Measurements from ENCODE around the gene ZSWIM9. TPM values are rescaled to one million over a fixed set of nuclear protein-coding genes. Genes with fewer than 3 reads are reported as not detected.

ZSWIM9 gene
- total RNA-seq, 4 donors from 2014 or later: 3.3 to 24.7 (median 5.2) TPM

DNA sequence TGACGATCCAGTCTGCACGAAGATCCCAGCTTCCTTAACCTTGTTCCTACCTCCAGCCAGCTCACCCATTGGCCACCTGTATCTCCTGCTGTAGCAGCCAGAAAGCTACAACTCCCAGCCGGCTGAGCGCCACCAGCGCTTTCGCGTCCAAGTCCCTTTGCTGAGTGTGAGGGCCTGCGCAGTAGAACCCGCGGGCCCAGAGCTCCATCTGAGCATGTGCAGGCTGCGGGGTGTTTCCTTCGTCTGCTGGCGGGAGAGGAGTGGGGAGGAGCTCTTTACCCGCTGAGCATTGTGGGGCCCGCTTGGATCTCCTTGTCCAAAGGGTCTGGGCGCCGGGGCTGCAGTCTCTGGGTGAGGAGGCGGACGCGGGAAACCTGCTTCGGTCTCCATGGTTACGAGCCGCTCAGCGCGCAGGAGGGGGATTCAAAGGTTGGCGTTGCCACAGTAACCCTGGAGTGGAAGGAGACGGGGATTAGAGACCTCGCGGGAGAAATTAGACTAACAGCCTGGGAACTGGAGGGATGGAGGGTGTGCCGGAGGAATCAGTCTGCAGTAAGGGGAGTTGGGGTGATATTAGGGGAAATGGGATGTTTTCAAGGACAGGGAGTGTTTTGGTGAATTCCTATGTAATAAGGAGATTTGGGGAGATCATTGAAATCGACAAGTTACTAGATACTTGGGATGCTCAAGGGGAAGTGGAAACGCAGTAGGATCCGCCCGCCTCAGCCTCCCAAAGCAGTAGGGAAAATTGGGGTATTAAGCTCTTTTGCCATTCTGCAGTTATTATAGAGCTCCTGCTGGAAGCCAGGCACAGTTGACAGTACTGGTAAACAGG, 33.5 kb downstream of the ZSWIM9 start:
- in situ Hi-C loops (cut with MboI; ENCODE audit: low pct_ligation_motif_present in 1 of 4, low pct_unique_long_range_greater_than_20kb in 1 of 4, low sequenced_read_pairs in 3 of 4): no loop called here
- Histone ChIP-seq H3K36me3 (no peaks in the 10 kb centered on the region), H3K4me3 (peak overlapping the region; percentile 56 to 82 (median 57)), H3K27me3 (no peaks in the 10 kb centered on the region), H3K27ac (peak overlapping the region; percentile 73 to 80 (median 78)), H3K9me3 (no peaks in the 10 kb centered on the region), H3K4me1 (peaks cover 5 to 16% (median 11%) of the 10 kb centered on the region in 4 donors)
- DNase-seq: peak; percentile 94
- 0 to 2% methylated on average over 11 to 29 of the region's 34 CpGs for WGBS, 2 donors (ENCODE audit: low coverage in 1 of 2)
- intact Hi-C loops (cut with DNase I; ENCODE audit: low total_unique reads): no loop called here
- peak; percentile 54 to 77 (median 65) for TF ChIP-seq POLR2AphosphoS5 (IDR thresholded peaks at IDR 0.05)
- TF ChIP-seq EP300 (IDR thresholded peaks at IDR 0.05; ENCODE audit: low read depth): no peak

DNA sequence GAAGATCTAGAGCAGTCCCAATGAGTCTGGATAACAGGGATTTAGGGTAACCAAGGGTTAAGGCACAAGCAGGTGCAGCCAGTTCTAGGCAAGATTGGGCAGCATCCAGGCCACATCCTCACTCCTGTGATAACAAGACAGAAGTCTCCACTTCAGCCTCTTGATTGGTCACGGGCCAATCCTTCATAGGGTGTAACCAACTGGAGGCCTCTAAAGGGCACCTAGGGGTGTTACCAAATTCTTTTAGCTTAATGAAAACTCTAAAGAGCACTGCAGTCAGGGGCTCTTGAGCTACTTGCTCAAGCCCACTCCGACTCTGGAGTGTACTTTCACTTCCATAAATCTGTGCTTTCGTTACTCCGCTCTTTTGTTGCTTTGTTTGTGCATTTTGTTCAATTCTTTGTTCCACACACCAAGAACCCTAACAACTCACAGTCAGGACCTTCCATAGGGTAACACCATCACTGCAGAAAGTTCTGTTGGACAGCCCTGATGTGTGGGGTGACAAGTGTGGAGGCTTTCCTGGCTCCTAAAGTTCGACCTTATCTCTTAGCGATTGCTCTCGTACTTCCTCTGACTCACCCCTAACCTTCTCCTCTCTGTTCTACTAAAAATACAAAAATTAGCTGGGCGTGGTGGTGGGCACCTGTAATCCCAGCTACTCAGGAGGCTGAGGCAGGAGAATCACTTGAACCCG, 36.1 kb downstream of the ZSWIM9 start:
- WGBS, 2 donors (ENCODE audit: low coverage in 1 of 2): 78 to 80% methylated on average over 4 to 9 of the region's 9 CpGs
- in situ Hi-C loops (cut with MboI; ENCODE audit: low pct_ligation_motif_present in 1 of 4, low pct_unique_long_range_greater_than_20kb in 1 of 4, low sequenced_read_pairs in 3 of 4): no loop called here
- H3K27ac ChIP-seq: no peak overlapping the region
- H3K9me3 ChIP-seq: no peaks in the 10 kb centered on the region
- no peaks in the 10 kb centered on the region for H3K27me3 ChIP-seq
- H3K4me1 ChIP-seq: peaks cover 5 to 16% (median 11%) of the 10 kb centered on the region in 4 donors
- H3K4me3 ChIP-seq: no peak overlapping the region
- no peak for DNase-seq
- H3K36me3 ChIP-seq: no peaks in the 10 kb centered on the region
- TF ChIP-seq, protein P1, sequence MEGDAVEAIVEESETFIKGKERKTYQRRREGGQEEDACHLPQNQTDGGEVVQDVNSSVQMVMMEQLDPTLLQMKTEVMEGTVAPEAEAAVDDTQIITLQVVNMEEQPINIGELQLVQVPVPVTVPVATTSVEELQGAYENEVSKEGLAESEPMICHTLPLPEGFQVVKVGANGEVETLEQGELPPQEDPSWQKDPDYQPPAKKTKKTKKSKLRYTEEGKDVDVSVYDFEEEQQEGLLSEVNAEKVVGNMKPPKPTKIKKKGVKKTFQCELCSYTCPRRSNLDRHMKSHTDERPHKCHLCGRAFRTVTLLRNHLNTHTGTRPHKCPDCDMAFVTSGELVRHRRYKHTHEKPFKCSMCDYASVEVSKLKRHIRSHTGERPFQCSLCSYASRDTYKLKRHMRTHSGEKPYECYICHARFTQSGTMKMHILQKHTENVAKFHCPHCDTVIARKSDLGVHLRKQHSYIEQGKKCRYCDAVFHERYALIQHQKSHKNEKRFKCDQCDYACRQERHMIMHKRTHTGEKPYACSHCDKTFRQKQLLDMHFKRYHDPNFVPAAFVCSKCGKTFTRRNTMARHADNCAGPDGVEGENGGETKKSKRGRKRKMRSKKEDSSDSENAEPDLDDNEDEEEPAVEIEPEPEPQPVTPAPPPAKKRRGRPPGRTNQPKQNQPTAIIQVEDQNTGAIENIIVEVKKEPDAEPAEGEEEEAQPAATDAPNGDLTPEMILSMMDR (IDR thresholded peaks at IDR 0.05): no peak
- TF ChIP-seq POLR2A (IDR thresholded peaks at IDR 0.05): no peak
- TF ChIP-seq EP300 (IDR thresholded peaks at IDR 0.05; ENCODE audit: low read depth): no peak
- no peak for TF ChIP-seq POLR2AphosphoS5 (IDR thresholded peaks at IDR 0.05)
- intact Hi-C loops (cut with DNase I; ENCODE audit: low total_unique reads): no loop called here

DNA sequence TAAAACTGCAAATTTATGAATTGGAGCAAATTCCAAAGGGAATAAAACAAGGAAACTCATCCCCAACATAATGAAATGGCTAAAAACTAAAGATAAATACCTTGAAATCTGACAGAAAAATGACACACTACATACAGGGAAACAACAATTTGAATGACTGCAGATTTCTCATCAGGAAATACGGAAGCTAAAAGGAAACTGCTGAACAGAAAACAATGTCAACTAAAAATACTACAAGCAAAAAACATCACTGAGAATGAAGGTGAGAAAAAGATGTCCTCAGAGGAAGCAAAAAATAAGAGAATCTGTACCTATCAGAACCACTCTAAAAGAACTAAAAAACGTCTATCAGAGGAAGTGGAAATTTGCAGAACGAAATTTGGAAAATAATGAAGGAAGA, 39.5 kb downstream of the ZSWIM9 start:
- Histone ChIP-seq H3K4me1 (peaks cover 0 to 2% (median under 1%) of the 10 kb centered on the region in 4 donors), H3K27me3 (no peaks in the 10 kb centered on the region), H3K27ac (no peak overlapping the region), H3K36me3 (no peaks in the 10 kb centered on the region), H3K4me3 (no peak overlapping the region), H3K9me3 (no peaks in the 10 kb centered on the region)
- intact Hi-C loops (cut with DNase I; ENCODE audit: low total_unique reads) (no loop called here), in situ Hi-C loops (cut with MboI; ENCODE audit: low pct_ligation_motif_present in 1 of 4, low pct_unique_long_range_greater_than_20kb in 1 of 4, low sequenced_read_pairs in 3 of 4) (no loop called here)
- DNase-seq: no peak
- no peak for TF ChIP-seq POLR2A (IDR thresholded peaks at IDR 0.05)
- TF ChIP-seq, protein P1 (IDR thresholded peaks at IDR 0.05): no peak
- 79 to 87% methylated on average over 3 of the region's 3 CpGs for WGBS, 2 donors (ENCODE audit: low coverage in 1 of 2)

DNA sequence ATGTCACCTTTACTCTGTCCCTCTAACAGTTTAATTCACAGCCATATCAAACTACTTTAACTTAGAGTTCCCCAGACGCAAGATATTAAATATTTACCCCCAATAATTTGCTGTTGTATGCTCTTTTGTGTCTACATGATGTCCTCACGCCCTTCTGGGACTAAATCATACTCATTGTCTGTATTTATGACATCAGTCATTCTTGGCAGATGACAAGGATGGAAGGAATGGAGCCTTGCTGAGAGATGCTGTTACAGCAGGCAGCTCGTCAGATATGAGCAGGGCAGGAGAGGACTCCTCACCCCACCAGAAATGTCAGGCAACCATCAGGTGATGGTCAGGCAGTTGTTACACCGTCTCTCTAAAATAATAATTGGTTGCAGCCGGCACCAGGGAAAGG, 43.5 kb downstream of the ZSWIM9 start:
- WGBS, 2 donors (ENCODE audit: low coverage in 1 of 2): 94 to 95% methylated on average over 2 to 5 of the region's 5 CpGs
- H3K4me1 ChIP-seq: no peaks in the 10 kb centered on the region
- no peaks in the 10 kb centered on the region for H3K9me3 ChIP-seq
- H3K27me3 ChIP-seq: no peaks in the 10 kb centered on the region
- H3K36me3 ChIP-seq: peaks cover 0 to 5% (median 0%) of the 10 kb centered on the region in 4 donors
- no peak overlapping the region for H3K4me3 ChIP-seq
- in situ Hi-C loops (cut with MboI; ENCODE audit: low pct_ligation_motif_present in 1 of 4, low pct_unique_long_range_greater_than_20kb in 1 of 4, low sequenced_read_pairs in 3 of 4): no loop called here
- DNase-seq: no peak
- intact Hi-C loops (cut with DNase I; ENCODE audit: low total_unique reads): no loop called here
- TF ChIP-seq EP300 (IDR thresholded peaks at IDR 0.05; ENCODE audit: low read depth) (no peak), POLR2A (IDR thresholded peaks at IDR 0.05) (no peak)
- TF ChIP-seq, protein P1 (IDR thresholded peaks at IDR 0.05): no peak
- no peak overlapping the region for H3K27ac ChIP-seq

All from transverse colon (tissue), 4 donors.